Endothelial cell of umbilical vein (primary cell): ENCODE measurements around the gene HOXD3. TPM values are rescaled to one million over a fixed set of nuclear protein-coding genes. Genes with fewer than 3 reads are reported as not detected.

Experiments used
- BruUV-seq: library from RNA; stranded (reverse); fragments of 400-500 nt; replicated peaks from 2 replicates; lab custom pipeline; 2021; lab: Mats Ljungman, UMichigan
- CTCF ChIA-PET: fragments of 300-600, 350-600 bp; sonication (Branson Sonifier 250); formaldehyde crosslinking; loops from one replicate; lab custom pipeline; 2021; ENCODE audit warnings: antibody characterized with exemption, inconsistent platforms; lab: Charles Lee
- POLR2A ChIA-PET: fragments of 300-600, 350-600 bp; sonication (Branson Sonifier 250); formaldehyde crosslinking; loops from one replicate; lab custom pipeline; 2021; ENCODE audit warnings: antibody characterized with exemption, inconsistent platforms; lab: Charles Lee
- DNase-seq: peaks from one replicate; pipeline ENCODE4 v3.0.0-alpha.2; 2011; ENCODE audit warnings: low read depth, low spot score
- FAIRE-seq: peaks from 2 replicates; lab custom pipeline; 2011; peaks lifted over from hg19 to GRCh38; lab: Jason Lieb, UNC
- H2AFZ ChIP-seq: 2 replicates; pipeline ENCODE4 v1.6.0; 2012; ENCODE audit warnings: low read depth, low read length, control low read depth, inconsistent platforms
- H3K27ac ChIP-seq: 2 replicates; pipeline ENCODE4 v1.5.1; 2011; ENCODE audit warnings: low read depth, mild to moderate bottlenecking, control low read depth, low read length, moderate library complexity; ENCODE audit not compliant: insufficient read depth
- H3K27me3 ChIP-seq, 2 experiments: 2 replicates each; pipeline versions ENCODE4 v1.6.0 to v1.6.1; 2011; ENCODE audit warnings: low read length in 2 of 2, mixed read lengths in 1 of 2; ENCODE audit not compliant: control insufficient read depth in 2 of 2, insufficient read depth in 2 of 2
- H3K36me3 ChIP-seq, 2 experiments: 2 replicates in 1 of 2; 3 replicates in 1 of 2; pipeline ENCODE4 v1.5.1; 2011; ENCODE audit warnings: low read length in 2 of 2, mild to moderate bottlenecking in 1 of 2, moderate library complexity in 1 of 2; ENCODE audit not compliant: control insufficient read depth in 2 of 2, insufficient read depth in 2 of 2; ENCODE audit errors: extremely low read depth in 1 of 2
- H3K4me1 ChIP-seq: 3 replicates; pipeline ENCODE4 v1.5.1; 2011; ENCODE audit warnings: mild to moderate bottlenecking, low read length; ENCODE audit not compliant: control insufficient read depth, insufficient read depth; ENCODE audit errors: extremely low read depth
- H3K4me2 ChIP-seq: 2 replicates; pipeline ENCODE4 v1.6.1; 2011; ENCODE audit warnings: low read length, control low read depth, mixed read lengths; ENCODE audit not compliant: insufficient read depth
- H3K4me3 ChIP-seq, 3 experiments: fragments of 200-600 bp in 1 of 3; sonication (generic), shearing (Covaris generic) in 1 of 3; replicated peaks in 1 of 3; 2 replicates each; pipeline ENCODE4 v1.5.1; 2011 to 2016; ENCODE audit warnings: control low read depth in 3 of 3, low read length in 3 of 3, mild to moderate bottlenecking in 2 of 3, inconsistent platforms in 1 of 3, low read depth in 1 of 3, moderate library complexity in 1 of 3; ENCODE audit not compliant: insufficient read depth in 1 of 3
- H3K79me2 ChIP-seq: 2 replicates; pipeline ENCODE4 v1.6.0; 2012; ENCODE audit warnings: low read length, inconsistent platforms; ENCODE audit not compliant: control insufficient read depth, insufficient read depth
- H3K9ac ChIP-seq: replicated peaks from 2 replicates; pipeline ENCODE3; 2011; ENCODE audit warnings: low read length, control low read depth; ENCODE audit not compliant: insufficient read depth; ENCODE audit errors: extremely low read depth
- H3K9me1 ChIP-seq: replicated peaks from 3 replicates; pipeline ENCODE4 v1.6.0; 2011; ENCODE audit warnings: mild to moderate bottlenecking, low read length; ENCODE audit not compliant: control insufficient read depth, insufficient read depth; ENCODE audit errors: extremely low read depth
- H3K9me3 ChIP-seq: replicated peaks from 2 replicates; pipeline ENCODE4 v1.5.1; 2012; ENCODE audit warnings: low read length, inconsistent platforms; ENCODE audit not compliant: control insufficient read depth, insufficient read depth
- H4K20me1 ChIP-seq: replicated peaks from 2 replicates; pipeline ENCODE3; 2011; ENCODE audit warnings: mild to moderate bottlenecking, low read length; ENCODE audit not compliant: control insufficient read depth, insufficient read depth; ENCODE audit errors: extremely low read depth
- CTCF ChIP-seq, 2 donors: IDR thresholded peaks; 1 replicate in 1 of 2; 2 replicates in 1 of 2; pipeline ENCODE4 v1.5.1; 2011; ENCODE audit warnings: low read length in 2 of 2, mild to moderate bottlenecking in 2 of 2, moderate library complexity in 2 of 2, control low read depth in 1 of 2, inconsistent platforms in 1 of 2, low read depth in 1 of 2; ENCODE audit not compliant: insufficient read depth in 1 of 2; ENCODE audit errors: extremely low read depth in 1 of 2
- EZH2 ChIP-seq: IDR thresholded peaks from 2 replicates; pipeline ENCODE4 v1.6.1; 2012; ENCODE audit warnings: borderline replicate concordance, low read depth, mild to moderate bottlenecking, moderate library complexity, low read length, inconsistent platforms; ENCODE audit not compliant: severe bottlenecking
- FOS ChIP-seq: IDR thresholded peaks from 2 replicates; pipeline ENCODE4 v1.6.1; 2011; ENCODE audit warnings: mild to moderate bottlenecking, low read length, moderate library complexity, borderline replicate concordance; ENCODE audit not compliant: insufficient read depth
- GATA2 ChIP-seq: IDR thresholded peaks from 2 replicates; pipeline ENCODE4 v1.7.0; 2011; ENCODE audit warnings: low read depth, mild to moderate bottlenecking, moderate library complexity, mixed read lengths, low read length; ENCODE audit not compliant: insufficient read length, insufficient read depth
- JUN ChIP-seq: IDR thresholded peaks from 2 replicates; pipeline ENCODE4 v1.6.1; 2011; ENCODE audit warnings: borderline replicate concordance, low read depth; ENCODE audit not compliant: insufficient read length, insufficient read depth
- MAX ChIP-seq: IDR thresholded peaks from 2 replicates; pipeline ENCODE4 v1.6.1; 2011; ENCODE audit not compliant: insufficient read depth, insufficient read length
- MYC ChIP-seq: IDR thresholded peaks from one replicate; pipeline ENCODE4 v1.6.1; 2011; ENCODE audit warnings: mild to moderate bottlenecking, low read depth, low read length
- POLR2A ChIP-seq: IDR thresholded peaks from 2 replicates; pipeline ENCODE4 v1.6.1; 2012; ENCODE audit warnings: low read depth, mild to moderate bottlenecking, control low read depth, low read length
- POLR2AphosphoS5 ChIP-seq: IDR thresholded peaks from 2 replicates; pipeline ENCODE4 v1.6.1; 2012; ENCODE audit warnings: low read depth, mild to moderate bottlenecking, control low read depth, low read length, moderate library complexity; ENCODE audit not compliant: insufficient read depth
- dilution Hi-C: fragments of 300-500 bp; cut with MboI; formaldehyde crosslinking; loops from one replicate; pipeline ENCODE4 v1.15.0; 2019; ENCODE audit warnings: low sequenced_read_pairs; ENCODE audit not compliant: extremely low pct_ligation_motif_present
- intact Hi-C: fragments of 100-400 bp; cut with micrococcal nuclease; formaldehyde crosslinking; loops from one replicate; pipeline ENCODE4 v1.10.0; 2022
- polyA plus RNA-seq, 4 experiments: library from polyadenylated mRNA; depleted of rRNA in 3 of 4; stranded (reverse) in 3 of 4; unstranded in 1 of 4; fragments of >200 nt; gene quantifications; 2 replicates each; pipeline versions ENCODE4 v1.2.1 to v1.2.3, GENCODE V29; 2011 to 2012; ENCODE audit warnings: missing spikeins in 1 of 4
- total RNA-seq: library from RNA; stranded (reverse); gene quantifications from 2 replicates; pipeline ENCODE4 v1.2.3, GENCODE V29; 2021

Gene HOXD3
- total and polyA plus RNA-seq, 2 donors (not counting 3 experiments of a cell fraction or from before 2014, with no cell fraction given): 2.9 to 20.9 TPM

- intact Hi-C loops: no loop called here
- no peak for FAIRE-seq
- H3K79me2 ChIP-seq: peaks cover 40% of the 10 kb centered on the region
- ChIA-PET CTCF (interaction anchor here (1.5 to 3.0 kb wide), 2 partner anchors 306 to 405 kb away, joined by 7 to 11 read pairs; no protein-coding TSS in a partner anchor), POLR2A (no interaction called here)
- no TSS peak for BruUV-seq
- peaks cover 2 to 15% of the 10 kb centered on the region in 2 experiments for H3K36me3 ChIP-seq
- no peak overlapping the region for H3K4me2 ChIP-seq
- no peaks in the 10 kb centered on the region for H4K20me1 ChIP-seq
- H2AFZ ChIP-seq: no peak overlapping the region
- H3K9me1 ChIP-seq: no peaks in the 10 kb centered on the region
- TF ChIP-seq FOS (no peak), POLR2AphosphoS5 (no peak), GATA2 (no peak), MYC (no peak), JUN (no peak), MAX (no peak), CTCF (IDR thresholded peaks at IDR 0.05; ENCODE audit: extremely low read depth in 1 of 2, insufficient read depth in 1 of 2, low read depth in 1 of 2, low read length in 2 of 2) (no peak), EZH2 (no peak), POLR2A (no peak)
- DNase-seq: no peak
- H3K27me3 ChIP-seq: no peaks in the 10 kb centered on the region
- dilution Hi-C loops: loop anchor here (25.0 kb wide), 1 partner anchor 488 kb away; no protein-coding TSS in a partner anchor
- H3K9ac ChIP-seq: no peak overlapping the region
- H3K4me1 ChIP-seq: no peaks in the 10 kb centered on the region
- no peak overlapping the region for H3K27ac ChIP-seq
- no peaks in the 10 kb centered on the region for H3K9me3 ChIP-seq
- no peak overlapping the region for H3K4me3 ChIP-seq
Observed at GRCh38 chr2:176148751-176149421, 8.2 kb upstream of the HOXD3 start.
